Small intestine (tissue), 7 donors: ENCODE results near the gene OGFOD2. TPM values are rescaled to one million over a fixed set of nuclear protein-coding genes. Genes with fewer than 3 reads are reported as not detected.
"Not testable (repeated sequence)": the region's sequence is repeated elsewhere in the genome, so short reads cannot be mapped to it uniquely, and the experiment has no call there.

Experiments used
- DNase-seq, 2 donors: peaks; one replicate each; pipeline versions ENCODE4 v3.0.0 to v3.0.0-alpha.2; 2013
- FAIRE-seq: peaks from 2 replicates; lab custom pipeline; 2012; peaks lifted over from hg19 to GRCh38; lab: Jason Lieb, UNC
- H3K27ac ChIP-seq, 3 donors: one replicate each; pipeline ENCODE4 v1.5.1; 2013; ENCODE audit warnings: low read length in 2 of 3, mild to moderate bottlenecking in 2 of 3, control low read depth in 1 of 3, inconsistent platforms in 1 of 3, low read depth in 1 of 3, moderate library complexity in 1 of 3
- H3K27me3 ChIP-seq, 3 donors: one replicate each; pipeline ENCODE4 v1.6.1; 2013; ENCODE audit warnings: low read length in 3 of 3, inconsistent platforms in 1 of 3; ENCODE audit not compliant: control insufficient read depth in 3 of 3, insufficient read depth in 3 of 3
- H3K36me3 ChIP-seq, 3 donors: one replicate each; pipeline ENCODE4 v1.6.1; 2013; ENCODE audit warnings: low read length in 3 of 3, inconsistent platforms in 1 of 3, low read depth in 1 of 3, mild to moderate bottlenecking in 1 of 3, moderate library complexity in 1 of 3; ENCODE audit not compliant: control insufficient read depth in 3 of 3, insufficient read depth in 2 of 3
- H3K4me1 ChIP-seq, 3 donors: one replicate each; pipeline ENCODE4 v1.6.1; 2013; ENCODE audit warnings: low read length in 2 of 3, inconsistent platforms in 1 of 3, low read depth in 1 of 3, mild to moderate bottlenecking in 1 of 3, moderate library complexity in 1 of 3; ENCODE audit not compliant: control insufficient read depth in 3 of 3, insufficient read depth in 2 of 3
- H3K4me3 ChIP-seq, 3 donors: one replicate each; pipeline ENCODE4 v1.5.1; 2013; ENCODE audit warnings: low read length in 3 of 3, control low read depth in 1 of 3, inconsistent platforms in 1 of 3, low read depth in 1 of 3, mild to moderate bottlenecking in 1 of 3, moderate library complexity in 1 of 3
- H3K9me3 ChIP-seq, 2 donors: one replicate each; pipeline ENCODE4 v1.6.1; 2013; ENCODE audit warnings: low read depth in 1 of 2, low read length in 1 of 2; ENCODE audit not compliant: control insufficient read depth in 2 of 2, insufficient read depth in 1 of 2
- WGBS, 3 donors: extraction: QIAGEN DNeasy Blood & Tissue Kit; methylation state at CpG; one replicate each; pipeline ENCODE4 v1.1.7; 2013; 5-methylcytosine and 5-hydroxymethylcytosine counted together
- polyA plus RNA-seq, 4 donors: library from polyadenylated mRNA; stranded (reverse) in 3 of 4; unstranded in 1 of 4; fragments of 200-250 nt in 3 of 4; fragments of 120-200 nt in 1 of 4; gene quantifications; one replicate each; pipeline versions ENCODE4 v1.2.1 to v1.2.3, GENCODE V29; 2013
- donor health status: healthy with polysubstance abuse.
- donor health status: control.
- donor health status: control.
- donor health status: Bipolar disorder and iron deficiency.
- donor health status: healthy.

OGFOD2 gene
- polyA plus RNA-seq, 4 donors, result 25.0 to 30.3 (median 27.4) TPM

DNA sequence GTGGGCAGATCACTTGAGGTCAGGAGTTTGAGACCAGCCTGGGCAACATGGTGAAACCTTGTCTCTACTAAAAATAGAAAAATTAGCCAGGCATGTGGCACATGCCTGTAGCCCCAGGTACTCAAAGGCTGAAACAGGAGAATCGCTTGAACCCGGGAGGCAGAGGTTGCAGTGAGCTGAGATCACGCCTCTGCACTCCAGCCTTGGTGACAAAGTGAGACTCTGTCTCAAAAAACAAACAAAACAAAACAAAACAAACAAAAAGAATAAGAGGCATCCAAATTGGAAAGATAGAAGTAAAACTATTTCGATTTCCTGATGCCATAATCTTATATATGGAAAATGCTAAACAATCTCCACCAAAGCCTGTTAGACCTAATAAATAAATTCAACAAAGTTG, 39.4 kb downstream of the OGFOD2 start:
- FAIRE-seq, H3K27ac ChIP-seq, H3K9me3 ChIP-seq, H3K27me3 ChIP-seq, H3K4me3 ChIP-seq, DNase-seq: not testable (repeated sequence)
- Histone ChIP-seq H3K4me1 (peaks cover 0 to 11% (median 2%) of the 10 kb centered on the region in 3 donors), H3K36me3 (peaks cover 0 to 42% (median 7%) of the 10 kb centered on the region in 3 donors)
- 95 to 100% (median 98%) methylated on average over 4 of the region's 4 CpGs for WGBS, 3 donors

DNA sequence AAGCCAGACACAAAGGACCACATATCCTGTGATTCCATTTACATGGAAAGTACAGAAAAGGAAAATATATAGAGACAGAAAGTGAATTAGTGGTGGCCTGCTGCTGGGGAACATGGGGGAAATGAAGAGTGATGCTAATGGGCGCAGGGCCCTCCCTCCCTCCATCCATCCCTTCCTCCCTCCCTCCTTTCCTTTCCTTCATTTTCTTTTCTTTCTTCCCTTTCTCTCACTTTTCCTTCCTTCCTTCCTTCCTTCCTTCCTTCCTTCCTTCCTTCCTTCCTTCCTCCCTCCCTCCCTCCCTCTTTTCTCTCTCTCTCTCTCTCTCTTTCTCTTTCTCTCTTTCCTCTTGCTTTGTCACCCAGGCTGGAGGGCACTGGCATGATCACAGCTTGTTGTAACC, 42.7 kb downstream of the OGFOD2 start:
- Histone ChIP-seq H3K27ac (no peak overlapping the region), H3K36me3 (peaks cover 0 to 11% (median 0%) of the 10 kb centered on the region in 3 donors), H3K4me1 (peaks cover 0 to 29% (median 9%) of the 10 kb centered on the region in 3 donors), H3K9me3 (no peaks in the 10 kb centered on the region), H3K4me3 (no peak overlapping the region), H3K27me3 (no peaks in the 10 kb centered on the region)
- WGBS, 3 donors, result 91 to 100% (median 100%) methylated on average over 1 of the region's 1 CpG
- FAIRE-seq (no peak), DNase-seq (no peak)

DNA sequence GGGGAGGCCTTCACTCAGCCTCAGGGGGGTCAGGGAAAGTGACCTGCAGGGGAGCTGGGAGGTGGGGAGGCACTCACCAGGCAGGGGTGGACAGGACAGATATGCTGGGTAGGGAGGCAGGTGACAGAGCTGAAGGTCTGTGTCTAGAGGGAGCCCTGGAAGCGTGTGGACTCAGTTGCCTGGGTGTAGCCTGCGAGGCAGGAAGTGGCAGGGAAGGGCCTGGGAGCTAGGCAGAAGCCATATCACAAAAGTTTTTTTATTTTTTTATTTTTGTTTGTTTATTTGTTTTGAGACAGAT, 44.7 kb downstream of the OGFOD2 start:
- no peaks in the 10 kb centered on the region for H3K27me3 ChIP-seq
- no peak for DNase-seq
- no peak overlapping the region for H3K4me3 ChIP-seq
- H3K9me3 ChIP-seq, result no peaks in the 10 kb centered on the region
- FAIRE-seq, result no peak
- peaks cover 0 to 29% (median 9%) of the 10 kb centered on the region in 3 donors for H3K4me1 ChIP-seq
- no peaks in the 10 kb centered on the region for H3K36me3 ChIP-seq
- peak overlapping the region in 1 of 3 donors; percentile 79 for H3K27ac ChIP-seq
- 65 to 92% (median 90%) methylated on average over 2 of the region's 2 CpGs for WGBS, 3 donors

DNA sequence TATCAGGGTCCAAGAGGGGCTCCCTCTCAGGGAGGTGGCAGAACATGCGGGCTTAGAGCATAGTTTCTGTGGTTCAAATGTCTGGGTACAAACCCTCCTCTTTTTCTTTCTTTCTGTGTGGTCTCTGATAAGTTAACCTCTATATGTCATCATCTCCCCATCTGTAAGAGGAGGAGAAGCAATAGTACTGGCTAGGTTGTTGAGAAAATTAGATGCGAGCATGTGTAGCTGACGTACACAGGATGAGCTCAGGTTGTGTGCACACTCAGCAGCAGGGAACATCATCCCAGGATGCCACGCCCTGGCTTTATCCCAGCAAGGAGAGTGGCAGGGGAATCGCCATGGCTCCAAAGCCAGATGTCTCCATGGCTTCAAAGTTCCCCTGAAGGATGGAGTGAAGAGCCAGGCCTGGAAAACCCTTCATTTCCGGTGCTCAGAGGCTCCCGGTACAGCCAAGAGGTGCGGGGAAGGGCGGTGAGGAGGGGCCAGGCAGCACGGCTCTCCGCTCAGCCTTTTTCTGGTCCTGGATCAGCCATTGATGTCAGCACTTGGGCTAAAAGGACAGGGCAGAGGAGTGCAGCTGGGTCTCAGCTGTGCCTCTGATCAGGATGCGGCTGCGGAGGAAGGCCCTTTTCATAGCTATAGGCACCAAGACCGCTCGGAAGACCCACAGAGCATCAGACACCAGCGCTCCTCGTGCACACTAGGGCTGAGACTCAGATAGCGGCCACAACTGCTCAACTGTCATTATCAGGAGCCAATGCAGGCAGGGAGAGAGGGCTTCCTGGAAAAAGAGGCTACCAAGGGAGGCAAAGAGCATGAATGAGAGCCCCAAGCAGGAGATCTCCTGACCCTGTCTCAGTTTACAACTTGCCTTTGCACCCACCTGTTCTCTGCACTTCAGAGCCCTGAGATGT, 46.9 kb downstream of the OGFOD2 start:
- FAIRE-seq (no peak), DNase-seq (no peak)
- Histone ChIP-seq H3K36me3 (peaks cover 0 to 10% (median 0%) of the 10 kb centered on the region in 3 donors), H3K4me1 (peaks cover 0 to 29% (median 9%) of the 10 kb centered on the region in 3 donors), H3K27me3 (no peaks in the 10 kb centered on the region), H3K9me3 (no peaks in the 10 kb centered on the region), H3K4me3 (no peak overlapping the region), H3K27ac (no peak overlapping the region)
- WGBS, 3 donors, result 88 to 95% (median 88%) methylated on average over 18 of the region's 18 CpGs

DNA sequence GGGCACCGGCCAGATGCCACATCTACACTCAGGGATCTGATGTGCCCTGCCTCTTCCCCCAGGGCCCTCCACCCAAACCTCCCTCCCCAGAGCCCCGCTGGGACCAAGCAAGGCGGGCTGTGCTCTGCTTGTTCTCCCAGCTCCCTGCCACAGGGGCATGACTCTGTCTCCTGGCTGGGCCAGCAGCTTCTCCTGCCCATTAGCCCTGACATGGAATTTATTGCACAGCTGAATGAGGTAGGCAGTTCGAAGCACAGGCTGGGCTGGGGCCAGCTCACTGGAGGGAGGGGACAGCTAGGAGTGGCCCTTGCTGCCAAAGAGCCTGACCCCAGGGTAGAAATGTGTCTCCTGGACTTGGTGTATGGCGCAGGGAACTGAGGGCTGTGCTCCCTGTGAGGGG, 47.8 kb downstream of the OGFOD2 start:
- no peaks in the 10 kb centered on the region for H3K27me3 ChIP-seq
- peaks cover 0 to 17% (median 1%) of the 10 kb centered on the region in 3 donors for H3K36me3 ChIP-seq
- no peak for DNase-seq
- FAIRE-seq, result no peak
- WGBS, 3 donors, result 85 to 92% (median 90%) methylated on average over 4 to 5 of the region's 5 CpGs
- H3K4me1 ChIP-seq, result peaks cover 0 to 29% (median 9%) of the 10 kb centered on the region in 3 donors
- H3K9me3 ChIP-seq, result no peaks in the 10 kb centered on the region
- H3K27ac ChIP-seq, result no peak overlapping the region
- no peak overlapping the region for H3K4me3 ChIP-seq

DNA sequence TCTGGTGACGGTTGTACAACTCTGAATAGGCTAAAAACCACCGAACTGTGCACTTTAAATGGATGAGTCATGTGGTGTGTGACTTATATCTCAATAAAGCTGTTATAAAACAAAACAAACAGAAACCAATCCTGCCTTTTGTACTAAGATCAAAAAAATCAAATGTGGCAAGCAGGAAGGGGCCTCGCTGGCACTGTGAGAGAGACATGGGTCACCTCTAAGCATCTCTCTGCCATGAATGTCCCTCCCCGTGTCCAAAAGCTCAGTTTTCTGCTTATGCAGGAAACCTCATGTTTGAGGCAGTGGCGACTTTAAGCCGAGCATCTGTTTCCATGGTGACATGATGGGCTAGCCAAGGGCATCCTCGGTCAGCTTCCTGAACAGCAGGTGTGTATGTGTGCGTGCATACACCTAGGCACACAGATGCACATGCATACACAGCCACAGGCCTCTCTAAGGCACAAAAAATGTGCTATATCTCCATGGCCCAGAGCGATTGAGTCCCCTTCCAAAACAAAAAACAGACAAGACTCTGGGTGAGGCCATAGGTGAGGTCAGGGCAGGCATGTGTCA, 49.9 kb downstream of the OGFOD2 start:
- FAIRE-seq, result no peak
- peak; percentile 14 to 40 for DNase-seq

DNA sequence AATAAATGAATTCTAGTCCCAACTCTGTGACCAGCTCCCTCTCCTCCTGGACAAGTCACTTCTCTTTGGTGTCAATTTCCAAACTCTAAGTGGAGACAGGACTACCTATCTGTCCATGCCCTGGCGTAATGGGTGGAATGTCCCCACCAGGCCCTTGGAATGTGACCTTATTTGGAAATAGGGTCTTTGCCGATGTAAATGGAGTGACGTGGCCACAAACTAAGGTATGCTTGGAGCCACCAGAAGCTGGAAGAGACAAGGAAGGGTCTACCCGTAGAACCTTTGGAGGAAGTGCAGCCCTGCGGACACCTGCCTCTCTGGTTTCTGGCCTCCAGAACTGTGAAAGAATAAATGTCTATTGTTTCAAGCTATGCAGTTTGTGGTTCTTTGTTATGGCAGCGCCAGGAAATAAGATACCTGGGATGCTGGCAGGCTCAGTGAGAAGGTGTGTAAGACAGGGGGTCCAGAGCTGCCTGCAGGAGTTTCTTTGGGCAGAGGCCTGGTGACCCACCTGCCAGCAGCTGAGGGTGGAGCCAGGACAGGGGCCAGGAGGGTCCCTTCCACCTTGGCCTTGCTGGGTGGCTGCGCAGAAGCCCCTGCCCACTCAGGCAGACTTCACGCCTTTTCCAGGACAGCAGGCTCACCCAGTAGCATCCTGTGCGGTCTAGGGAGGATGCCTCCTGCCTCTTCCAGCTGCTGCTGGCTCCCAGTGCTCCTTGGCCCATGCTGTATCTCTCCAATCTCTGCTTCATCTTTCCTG, 51.2 kb downstream of the OGFOD2 start:
- DNase-seq (no peak), FAIRE-seq (no peak)
- no peak overlapping the region for H3K4me3 ChIP-seq
- H3K27me3 ChIP-seq, result no peaks in the 10 kb centered on the region
- no peaks in the 10 kb centered on the region for H3K4me1 ChIP-seq
- peaks cover 2 to 24% (median 2%) of the 10 kb centered on the region in 3 donors for H3K36me3 ChIP-seq
- no peak overlapping the region for H3K27ac ChIP-seq
- H3K9me3 ChIP-seq, result no peaks in the 10 kb centered on the region
- 90 to 93% (median 91%) methylated on average over 9 of the region's 9 CpGs for WGBS, 3 donors

More for the DNA sequence above, 49.9 kb downstream of the OGFOD2 start:
- Histone ChIP-seq H3K4me3 (no peak overlapping the region), H3K27ac (no peak overlapping the region), H3K36me3 (peaks cover 2 to 22% (median 2%) of the 10 kb centered on the region in 3 donors), H3K4me1 (peaks cover 0 to 13% (median 4%) of the 10 kb centered on the region in 3 donors), H3K9me3 (no peaks in the 10 kb centered on the region), H3K27me3 (no peaks in the 10 kb centered on the region)
- WGBS, 3 donors, result 29 to 54% (median 29%) methylated on average over 9 of the region's 9 CpGs
